ENCODE results near the gene RNASE4. TPM values are rescaled to one million over a fixed set of nuclear protein-coding genes. Genes with fewer than 3 reads are reported as not detected.
"Not testable (repeated sequence)": the region's sequence is repeated elsewhere in the genome, so short reads cannot be mapped to it uniquely, and the experiment has no call there.

The RNASE4 gene
- total RNA-seq, 1 donor from 2014 or later = 135 TPM

GRCh38 chr14:20698934-20699333 is 14.6 kb downstream of the RNASE4 start:
- no peak for DNase-seq (ENCODE audit: low spot score)

DNA sequence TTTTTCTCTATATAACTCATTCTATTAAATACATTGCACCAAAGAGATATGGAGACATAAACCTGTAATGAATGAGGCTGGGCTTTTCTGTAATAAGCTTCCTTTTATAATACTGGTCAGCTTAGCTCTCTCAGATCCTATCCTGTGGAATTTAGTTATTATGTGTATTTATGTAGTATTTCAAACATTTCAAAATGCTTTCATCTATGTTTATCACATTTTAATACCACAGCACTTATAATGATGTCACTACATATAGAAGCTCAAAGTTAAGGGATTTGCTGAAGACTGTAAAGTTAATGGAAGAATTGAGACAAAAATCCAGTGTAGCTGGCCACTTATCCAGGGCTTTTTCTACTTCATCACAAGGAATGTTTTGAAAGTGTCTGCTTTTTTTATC is 15.6 kb downstream of the RNASE4 start:
- no peak for DNase-seq (ENCODE audit: low spot score)

- DNase-seq (ENCODE audit: low spot score) = not testable (repeated sequence)
Observed at GRCh38 chr14:20700965-20701364, 16.6 kb downstream of the RNASE4 start.

- no peak for DNase-seq (ENCODE audit: low spot score)
Observed at GRCh38 chr14:20706657-20707355, 22.4 kb downstream of the RNASE4 start.

GRCh38 chr14:20707622-20708021 is 23.3 kb downstream of the RNASE4 start:
- peak; percentile 73 for DNase-seq (ENCODE audit: low spot score)

DNA sequence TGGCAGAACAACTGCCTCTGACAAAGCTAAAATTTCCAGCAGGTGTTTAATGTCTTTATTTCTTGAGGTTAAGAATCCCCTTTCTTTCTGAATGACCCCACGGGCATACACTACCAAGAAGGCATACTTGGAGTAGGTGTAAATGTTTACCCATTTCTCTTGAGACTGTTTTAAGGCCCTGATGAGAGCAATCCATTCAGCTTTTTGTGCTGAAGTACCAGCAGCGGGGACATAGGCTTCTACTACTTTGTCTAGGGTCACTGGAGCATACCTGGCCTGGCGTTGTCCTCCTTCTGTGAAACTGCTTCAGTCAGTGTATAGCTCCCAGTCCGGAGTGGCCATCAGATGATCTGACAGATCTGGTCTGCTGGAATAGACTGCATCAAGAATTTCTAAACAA is 26.9 kb downstream of the RNASE4 start:
- no peak for DNase-seq (ENCODE audit: low spot score)

DNA sequence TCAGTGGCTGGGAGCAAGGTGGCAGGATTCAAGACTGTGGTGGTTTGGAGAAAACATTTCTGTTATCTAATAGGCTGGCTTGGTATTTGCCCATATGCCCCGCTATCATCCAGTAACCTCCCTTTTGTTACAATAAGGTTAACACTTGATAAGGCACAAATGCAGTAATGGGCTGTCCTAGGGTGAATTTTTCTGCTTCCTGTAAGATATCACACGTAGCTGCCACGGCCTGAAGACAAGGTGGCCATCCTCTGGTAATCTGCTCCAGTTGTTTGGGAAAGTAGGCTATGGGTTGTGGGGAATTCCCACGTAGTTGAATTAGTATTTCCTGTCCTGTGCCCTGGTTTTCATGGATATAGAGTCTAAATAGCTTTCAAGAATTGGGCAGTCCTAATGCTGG is 27.3 kb downstream of the RNASE4 start:
- no peak for DNase-seq (ENCODE audit: low spot score)

- DNase-seq (ENCODE audit: low spot score) = no peak
Observed at GRCh38 chr14:20712904-20713303, 28.5 kb downstream of the RNASE4 start.

DNA sequence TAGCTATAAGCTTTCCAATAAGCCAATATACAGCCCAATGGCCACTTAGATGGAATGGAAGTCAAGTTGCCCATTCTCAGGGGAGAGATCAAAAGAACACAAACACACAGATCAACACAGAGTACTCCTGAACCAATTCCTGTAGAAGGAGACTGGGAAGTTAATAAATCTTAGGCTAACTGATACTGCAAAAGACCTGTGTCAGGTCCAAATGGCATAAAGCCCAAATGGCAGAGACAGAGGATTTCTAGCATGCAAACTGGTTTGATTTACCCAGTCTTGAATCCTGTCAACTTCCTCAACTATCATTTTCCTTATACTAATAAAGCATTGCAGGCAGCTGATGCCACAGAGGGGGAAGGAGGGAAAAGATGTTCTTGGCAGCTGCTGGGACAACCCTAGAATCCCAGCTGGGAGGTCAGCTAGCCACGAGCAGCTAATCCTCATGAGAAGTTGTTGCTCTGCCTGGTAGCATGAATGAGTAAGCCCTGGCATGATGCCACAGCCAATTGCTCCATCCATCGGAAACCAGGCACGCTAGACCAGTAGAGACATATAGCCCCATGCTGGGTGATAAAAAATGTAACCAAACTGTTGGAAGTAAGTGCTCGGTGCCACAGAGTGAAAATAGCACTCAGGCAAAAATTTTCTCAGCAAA is 30.4 kb downstream of the RNASE4 start:
- DNase-seq (ENCODE audit: low spot score) = peak; percentile 87

DNA sequence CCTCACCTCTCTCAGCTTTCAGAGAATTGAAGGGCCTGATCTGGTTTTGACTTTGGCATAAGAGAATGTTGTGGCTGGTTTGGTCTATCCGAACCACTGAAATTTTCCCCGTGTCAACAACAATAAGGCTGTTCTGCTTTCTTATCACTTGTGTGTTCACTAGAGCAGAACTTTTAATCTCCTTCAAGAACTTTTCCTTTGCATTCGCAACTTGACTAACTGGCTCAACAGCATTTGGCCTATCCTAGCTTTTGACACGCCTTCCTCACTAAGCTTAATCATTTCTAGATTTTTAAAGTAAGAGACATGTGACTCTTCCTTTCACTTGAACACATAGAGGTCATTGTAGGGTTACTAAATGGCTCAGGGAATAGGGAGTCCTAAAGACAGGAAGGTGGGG is 35.4 kb downstream of the RNASE4 start:
- peak; percentile 68 for DNase-seq (ENCODE audit: low spot score)

DNA sequence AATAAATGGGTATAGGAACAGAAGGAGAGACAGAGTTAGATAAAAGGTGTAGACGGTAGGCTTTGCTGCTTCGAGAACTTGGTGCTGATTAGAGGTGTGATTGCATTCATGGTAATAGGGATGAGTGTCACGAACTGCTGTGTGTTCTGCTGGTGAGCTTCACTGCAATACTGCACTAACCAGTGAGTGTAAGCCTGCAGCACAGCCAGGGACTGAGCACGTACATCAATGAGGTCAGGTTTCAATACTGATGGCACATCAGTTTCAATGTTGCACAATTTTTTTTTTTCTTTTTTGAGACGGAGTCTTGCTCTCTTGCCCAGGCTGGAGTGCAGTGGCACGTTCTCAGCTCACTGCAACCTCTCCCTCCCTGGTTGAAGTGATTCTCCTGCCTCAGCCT is 36.4 kb downstream of the RNASE4 start:
- no peak for DNase-seq (ENCODE audit: low spot score)

GRCh38 chr14:20722016-20722415 is 37.7 kb downstream of the RNASE4 start:
- DNase-seq (ENCODE audit: low spot score) = no peak

DNA sequence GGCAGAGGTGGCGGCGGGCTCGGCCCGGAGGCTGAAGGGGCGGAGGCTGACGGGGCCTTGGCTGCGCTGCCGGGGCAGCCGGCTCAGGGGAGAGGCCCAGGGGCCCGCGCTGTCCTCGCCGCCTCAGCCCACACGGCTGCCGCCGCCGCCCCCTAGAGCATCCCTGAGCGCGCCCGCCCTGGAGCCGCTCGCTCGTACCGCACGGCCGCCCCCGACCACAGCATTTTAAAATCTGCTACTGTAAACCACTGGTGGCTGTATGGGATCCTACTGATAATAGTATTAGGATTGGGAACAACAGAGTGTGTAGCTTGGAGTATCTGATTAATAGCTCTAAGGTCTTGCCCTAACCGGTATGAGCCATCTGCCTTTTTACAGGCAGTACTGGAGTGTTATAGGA is 39.1 kb downstream of the RNASE4 start:
- no peak for DNase-seq (ENCODE audit: low spot score)

DNA sequence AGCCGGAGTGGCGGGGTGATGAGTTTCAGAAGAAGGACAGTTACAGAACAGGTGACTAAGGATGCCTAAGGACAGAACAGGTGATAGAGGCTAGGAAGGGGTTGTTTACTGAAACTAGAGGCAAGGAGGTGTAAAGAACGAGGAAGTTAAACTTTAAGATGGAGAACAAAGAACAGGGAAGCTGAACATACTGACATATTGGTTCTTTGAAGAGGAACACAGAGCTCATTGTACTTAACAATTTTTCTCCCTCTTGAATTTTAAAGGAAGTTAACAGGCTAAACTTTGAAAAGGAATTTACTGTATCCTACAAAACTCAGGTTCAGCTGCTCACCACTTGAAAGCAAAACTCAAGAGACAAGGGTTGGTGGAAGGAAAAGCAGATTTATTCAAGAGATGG is 41.8 kb downstream of the RNASE4 start:
- DNase-seq (ENCODE audit: low spot score) = not testable (repeated sequence)

DNA sequence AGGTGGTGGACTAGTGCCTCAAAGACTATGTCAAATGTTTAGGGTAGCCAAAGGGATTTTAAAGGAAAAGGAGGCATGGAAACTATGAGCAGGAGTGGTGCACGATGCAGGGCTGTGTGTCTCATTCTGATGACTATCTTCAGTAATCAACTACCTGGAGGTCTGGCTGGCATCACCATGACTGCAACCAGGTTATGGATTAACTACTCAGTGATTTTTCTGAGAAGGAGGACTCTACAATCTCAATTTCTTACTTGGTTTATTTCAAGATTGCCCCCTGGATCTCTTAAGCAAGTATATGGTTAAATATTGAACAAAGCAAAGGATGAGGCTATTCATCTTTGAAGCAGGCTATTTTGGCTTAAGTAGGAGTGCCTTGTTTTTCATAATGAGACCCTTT is 42.2 kb downstream of the RNASE4 start:
- no peak for DNase-seq (ENCODE audit: low spot score)

DNA sequence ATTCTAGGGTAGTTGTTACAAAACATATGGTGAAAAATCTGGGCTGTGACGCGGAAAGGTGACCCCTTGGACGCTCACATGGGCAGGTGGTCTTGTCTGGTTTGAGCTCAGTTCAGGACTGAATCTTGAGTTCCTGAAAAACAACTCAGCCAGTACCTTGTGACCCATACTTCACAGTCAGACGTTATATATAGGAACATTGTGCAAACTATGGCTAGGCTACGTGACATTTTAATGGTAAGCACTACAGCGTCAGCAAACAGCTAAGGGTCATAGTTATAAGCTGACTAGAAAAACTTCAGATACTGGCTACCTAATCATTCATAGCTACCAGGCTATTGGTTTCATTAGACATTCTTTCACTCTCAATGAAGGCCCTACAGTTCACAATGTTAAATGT is 46.5 kb downstream of the RNASE4 start:
- DNase-seq (ENCODE audit: low spot score) = no peak

- DNase-seq (ENCODE audit: low spot score) = no peak
Observed at GRCh38 chr14:20732477-20732876, 48.1 kb downstream of the RNASE4 start.

- DNase-seq (ENCODE audit: low spot score) = no peak
Observed at GRCh38 chr14:20732979-20733635, 48.7 kb downstream of the RNASE4 start.

DNA sequence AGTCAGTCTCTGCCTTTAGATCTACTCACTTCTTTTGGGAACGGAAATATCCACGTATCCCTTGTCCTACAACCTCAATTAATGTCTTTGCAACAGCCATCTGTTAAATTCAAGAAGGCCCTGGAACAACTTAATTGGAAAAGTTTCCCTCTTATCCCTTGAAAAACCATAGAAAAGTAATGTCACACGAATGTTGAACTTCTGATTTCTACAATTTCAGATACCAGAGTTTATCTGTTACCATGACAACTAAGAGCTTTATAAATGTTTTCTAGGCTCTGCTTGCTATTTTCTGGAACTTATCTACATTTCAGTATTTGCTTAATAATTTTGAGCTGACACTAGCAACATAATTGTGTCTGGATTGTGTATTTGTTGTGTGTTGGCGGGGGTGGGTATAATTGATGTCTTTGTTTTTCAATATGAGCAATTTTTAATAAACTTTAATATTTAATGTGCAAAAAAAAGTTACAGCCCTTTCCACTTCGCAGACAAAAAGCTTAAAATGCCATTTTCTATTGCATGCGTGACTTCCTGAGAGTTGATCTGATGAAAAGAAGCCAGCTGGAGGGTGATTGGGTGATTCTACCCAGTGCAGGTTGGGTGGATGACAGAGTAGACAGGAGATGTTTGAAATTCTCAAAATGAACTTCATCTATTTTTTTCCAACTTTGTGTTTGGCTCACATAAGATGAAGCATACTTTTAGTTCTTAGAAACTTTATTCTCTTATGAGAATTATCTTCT is 49.5 kb downstream of the RNASE4 start:
- no peak for DNase-seq (ENCODE audit: low spot score)

- no peak for DNase-seq (ENCODE audit: low spot score)
Observed at GRCh38 chr14:20734430-20734806, 50.1 kb downstream of the RNASE4 start.

- not testable (repeated sequence) for DNase-seq (ENCODE audit: low spot score)
Observed at GRCh38 chr14:20738292-20738691, 53.9 kb downstream of the RNASE4 start.

GRCh38 chr14:20742132-20742531 is 57.8 kb downstream of the RNASE4 start:
- DNase-seq (ENCODE audit: low spot score) = no peak

All from mucosa of gallbladder (tissue), 1 donor.